Fibroblast of villous mesenchyme (primary cell): ENCODE data around the gene CDH23. TPM values are rescaled to one million over a fixed set of nuclear protein-coding genes. Genes with fewer than 3 reads are reported as not detected.
A peak's percentile ranks its signal among the peaks of the same experiment; 100 is the strongest.

Experiments
- DNase-seq: peaks from one replicate; pipeline ENCODE4 v3.0.0-alpha.2; 2010; ENCODE audit warnings: low read depth
- H3K4me3 ChIP-seq: 2 replicates; pipeline ENCODE4 v1.5.1; 2011; ENCODE audit warnings: low read depth, mild to moderate bottlenecking, low read length
- total RNA-seq: library from RNA; depleted of rRNA; stranded (reverse); fragments of >200 nt; gene quantifications from 2 replicates; pipeline ENCODE4 v1.2.3, GENCODE V29; 2012
- TF ChIP-seq, protein P1 (sequence below): IDR thresholded peaks from 2 replicates; pipeline ENCODE4 v1.5.1; 2012; ENCODE audit warnings: low read depth, mild to moderate bottlenecking, low read length; ENCODE audit not compliant: insufficient read depth

The CDH23 gene
- total RNA-seq, 1 donor: under 0.01 TPM

DNA sequence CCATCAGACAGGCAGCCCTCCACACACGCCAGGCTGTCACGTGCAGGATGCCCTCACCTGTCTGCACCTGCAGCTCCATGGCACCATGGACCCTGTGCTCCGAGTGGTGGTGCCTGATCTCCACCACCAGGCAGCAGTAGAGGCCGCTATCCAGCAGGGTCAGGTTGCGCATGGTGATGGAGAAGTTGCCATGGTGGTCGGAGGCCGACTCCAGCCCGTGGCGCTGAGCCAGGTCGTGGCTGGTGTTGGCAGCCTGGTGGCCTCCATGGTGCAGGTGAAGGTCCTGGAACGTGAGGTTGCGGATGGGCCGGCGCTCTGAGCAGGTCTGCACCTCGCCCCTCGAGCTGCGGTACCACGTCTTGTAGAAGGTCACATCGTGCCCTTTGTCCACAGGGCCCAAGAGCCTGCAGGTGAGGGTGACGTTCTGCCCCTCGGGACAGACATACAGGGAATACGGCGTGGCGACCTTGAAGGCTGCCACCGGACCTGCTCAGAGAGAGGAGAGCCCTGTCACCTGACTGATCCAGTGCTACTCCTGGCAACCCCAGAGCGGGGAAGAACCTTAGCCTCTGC, 364.9 kb downstream of the CDH23 start:
- TF ChIP-seq, protein P1, sequence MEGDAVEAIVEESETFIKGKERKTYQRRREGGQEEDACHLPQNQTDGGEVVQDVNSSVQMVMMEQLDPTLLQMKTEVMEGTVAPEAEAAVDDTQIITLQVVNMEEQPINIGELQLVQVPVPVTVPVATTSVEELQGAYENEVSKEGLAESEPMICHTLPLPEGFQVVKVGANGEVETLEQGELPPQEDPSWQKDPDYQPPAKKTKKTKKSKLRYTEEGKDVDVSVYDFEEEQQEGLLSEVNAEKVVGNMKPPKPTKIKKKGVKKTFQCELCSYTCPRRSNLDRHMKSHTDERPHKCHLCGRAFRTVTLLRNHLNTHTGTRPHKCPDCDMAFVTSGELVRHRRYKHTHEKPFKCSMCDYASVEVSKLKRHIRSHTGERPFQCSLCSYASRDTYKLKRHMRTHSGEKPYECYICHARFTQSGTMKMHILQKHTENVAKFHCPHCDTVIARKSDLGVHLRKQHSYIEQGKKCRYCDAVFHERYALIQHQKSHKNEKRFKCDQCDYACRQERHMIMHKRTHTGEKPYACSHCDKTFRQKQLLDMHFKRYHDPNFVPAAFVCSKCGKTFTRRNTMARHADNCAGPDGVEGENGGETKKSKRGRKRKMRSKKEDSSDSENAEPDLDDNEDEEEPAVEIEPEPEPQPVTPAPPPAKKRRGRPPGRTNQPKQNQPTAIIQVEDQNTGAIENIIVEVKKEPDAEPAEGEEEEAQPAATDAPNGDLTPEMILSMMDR: peak; percentile 9
- no peak overlapping the region for H3K4me3 ChIP-seq
- DNase-seq: no peak

DNA sequence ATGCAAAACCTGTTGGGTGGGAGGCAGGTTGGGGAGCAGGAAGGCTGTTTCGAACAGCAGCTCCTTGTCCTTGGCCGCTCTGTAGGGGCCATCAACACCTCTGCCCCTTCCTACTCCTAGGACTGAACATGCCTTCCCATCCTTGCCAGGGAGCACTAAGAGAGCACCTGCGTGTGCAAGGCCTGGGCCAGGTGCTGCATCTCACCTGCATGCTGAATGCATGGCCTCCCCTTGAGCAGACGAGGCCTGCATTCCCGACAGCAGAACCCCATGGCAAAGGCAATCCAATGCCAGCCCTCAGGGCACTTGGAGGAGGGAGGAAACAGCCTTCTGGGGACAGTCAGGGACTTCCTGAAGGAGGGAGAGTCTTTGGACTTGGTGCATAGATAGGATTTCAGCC, 365.6 kb downstream of the CDH23 start:
- TF ChIP-seq, protein P1: no peak
- no peak for DNase-seq
- no peak overlapping the region for H3K4me3 ChIP-seq

- TF ChIP-seq, protein P1: no peak
- H3K4me3 ChIP-seq: no peak overlapping the region
- no peak for DNase-seq
Observed at GRCh38 chr10:71763352-71764127, 366.8 kb downstream of the CDH23 start.

GRCh38 chr10:71765176-71765904, 368.6 kb downstream of the CDH23 start:
- peak; percentile 30 for DNase-seq
- TF ChIP-seq, protein P1: no peak
- no peak overlapping the region for H3K4me3 ChIP-seq

DNA sequence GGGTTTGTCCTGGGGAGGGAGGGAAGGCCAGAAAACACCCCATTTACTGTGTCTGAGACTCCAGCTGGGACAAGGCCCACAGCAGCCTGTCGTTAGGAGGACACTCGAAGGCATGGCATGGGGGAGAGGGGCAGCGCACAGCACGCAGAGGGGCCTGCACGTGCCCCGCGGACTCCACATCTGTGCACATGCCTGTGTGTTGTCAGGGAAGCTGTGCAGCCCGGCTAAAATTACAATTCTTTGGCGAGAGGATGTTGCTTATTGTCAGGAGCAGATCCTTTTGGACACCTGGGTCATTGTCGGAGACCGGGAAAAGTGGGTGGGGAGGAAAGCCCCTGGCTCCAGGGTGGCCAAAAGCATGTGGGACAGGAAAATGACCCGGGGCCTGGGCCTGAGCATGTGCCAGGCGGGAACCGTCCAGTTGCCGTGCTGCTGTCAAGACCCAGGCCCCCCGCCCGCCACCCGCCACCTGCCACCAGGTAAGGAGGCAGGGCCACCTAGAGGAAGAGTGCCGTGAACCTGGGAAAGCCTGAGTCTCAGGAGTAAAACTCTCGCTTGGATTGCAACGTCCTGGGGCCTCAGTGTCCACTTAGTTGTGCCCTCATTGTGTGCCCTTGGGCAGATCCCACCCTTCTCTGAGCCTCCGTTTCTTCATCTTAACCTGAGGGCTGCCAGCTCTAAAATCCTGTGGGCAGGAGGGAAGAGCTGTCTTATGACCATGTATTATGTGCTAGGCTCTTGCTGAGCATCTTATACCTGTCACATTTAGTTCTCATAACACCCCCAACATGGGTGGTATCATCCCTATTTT, 369.4 kb downstream of the CDH23 start:
- TF ChIP-seq, protein P1: no peak
- no peak overlapping the region for H3K4me3 ChIP-seq
- no peak for DNase-seq

DNA sequence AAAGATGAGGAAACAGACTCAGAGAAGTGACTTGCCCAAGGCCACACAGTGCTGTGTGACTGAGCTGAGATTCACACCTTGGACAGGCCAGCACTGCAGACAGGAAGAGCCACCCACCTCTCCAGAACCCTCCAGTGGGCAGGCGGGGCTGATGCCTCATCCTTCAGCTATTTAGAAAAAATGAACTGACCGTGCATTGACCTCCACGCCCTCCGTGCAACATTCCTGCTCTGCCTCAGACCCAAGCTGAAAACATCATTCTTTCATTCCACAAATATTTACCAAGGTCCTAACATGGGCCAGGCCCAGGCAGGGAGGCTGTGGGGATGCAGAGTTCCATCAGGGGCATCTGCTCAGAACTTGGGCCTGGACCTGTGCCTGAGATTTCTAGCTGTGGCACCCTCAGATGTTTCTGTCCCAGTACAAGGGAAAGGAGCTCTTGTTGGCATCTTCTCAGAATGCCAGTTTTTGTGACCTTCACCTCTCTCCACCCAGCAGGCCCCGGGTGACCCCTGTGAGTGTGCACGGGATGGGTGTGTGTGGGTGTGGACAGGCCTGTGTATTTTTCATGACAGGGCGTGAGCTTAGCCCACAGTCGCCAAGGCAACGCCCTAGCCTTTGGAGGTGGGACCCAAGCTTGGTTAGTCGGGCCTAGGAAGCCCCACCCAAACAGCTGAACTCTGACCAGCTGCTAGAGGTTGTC, 370.1 kb downstream of the CDH23 start:
- H3K4me3 ChIP-seq: no peak overlapping the region
- TF ChIP-seq, protein P1: no peak
- peak; percentile 94 for DNase-seq
